Ovary (tissue), 3 donors: ENCODE measurements around the gene TBATA.

Experiments
- POLR2A ChIP-seq: fragments of 450-650 bp; IDR thresholded peaks from one replicate; pipeline ENCODE4 v1.6.1; 2017; ENCODE audit warnings: antibody characterized with exemption, mild to moderate bottlenecking, moderate library complexity
- TF ChIP-seq, protein P1 (sequence below), 3 donors: fragments of 450-650 bp in 2 of 3; fragments of 200-600 bp in 1 of 3; IDR thresholded peaks; one replicate each; pipeline versions ENCODE4 v1.5.1 to v1.8.0; 2016 to 2022; ENCODE audit warnings: antibody characterized with exemption in 3 of 3, mild to moderate bottlenecking in 1 of 3
- donor health status: DM: no; HTN: no; CAD: no.

DNA sequence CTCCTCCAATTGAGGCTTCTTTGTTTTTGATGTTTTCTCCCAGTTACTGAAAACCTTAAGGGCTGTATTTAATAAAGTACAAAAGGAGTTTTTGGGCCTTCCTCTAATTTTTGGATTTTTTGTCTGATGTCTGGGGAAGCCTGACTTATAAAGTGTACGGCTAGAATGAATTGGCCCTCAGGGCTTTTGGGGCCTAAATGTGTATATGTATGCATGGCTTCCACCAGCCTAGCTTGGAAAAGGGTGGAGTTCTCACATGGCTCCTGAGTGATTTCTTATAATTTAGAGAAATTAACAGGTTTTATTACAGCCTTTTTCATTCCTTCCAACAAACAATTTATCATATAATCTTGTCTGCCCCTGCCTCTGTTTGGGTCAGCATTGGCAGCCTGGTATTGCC is 10.4 kb upstream of the TBATA start:
- no peak for TF ChIP-seq POLR2A
- TF ChIP-seq, protein P1, sequence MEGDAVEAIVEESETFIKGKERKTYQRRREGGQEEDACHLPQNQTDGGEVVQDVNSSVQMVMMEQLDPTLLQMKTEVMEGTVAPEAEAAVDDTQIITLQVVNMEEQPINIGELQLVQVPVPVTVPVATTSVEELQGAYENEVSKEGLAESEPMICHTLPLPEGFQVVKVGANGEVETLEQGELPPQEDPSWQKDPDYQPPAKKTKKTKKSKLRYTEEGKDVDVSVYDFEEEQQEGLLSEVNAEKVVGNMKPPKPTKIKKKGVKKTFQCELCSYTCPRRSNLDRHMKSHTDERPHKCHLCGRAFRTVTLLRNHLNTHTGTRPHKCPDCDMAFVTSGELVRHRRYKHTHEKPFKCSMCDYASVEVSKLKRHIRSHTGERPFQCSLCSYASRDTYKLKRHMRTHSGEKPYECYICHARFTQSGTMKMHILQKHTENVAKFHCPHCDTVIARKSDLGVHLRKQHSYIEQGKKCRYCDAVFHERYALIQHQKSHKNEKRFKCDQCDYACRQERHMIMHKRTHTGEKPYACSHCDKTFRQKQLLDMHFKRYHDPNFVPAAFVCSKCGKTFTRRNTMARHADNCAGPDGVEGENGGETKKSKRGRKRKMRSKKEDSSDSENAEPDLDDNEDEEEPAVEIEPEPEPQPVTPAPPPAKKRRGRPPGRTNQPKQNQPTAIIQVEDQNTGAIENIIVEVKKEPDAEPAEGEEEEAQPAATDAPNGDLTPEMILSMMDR (IDR thresholded peaks at IDR 0.05) = no peak
